Fibroblast of skin of left biceps (primary cell): ENCODE results near the gene FGGY.

Source experiments
- DNase-seq, 2 experiments: peaks; one replicate each; pipeline ENCODE4 v3.0.0-alpha.2; 2013; ENCODE audit warnings: low read depth in 2 of 2

FGGY gene

GRCh38 chr1:59765011-59765730, 468.3 kb downstream of the FGGY start:
- no peak for DNase-seq

GRCh38 chr1:59766227-59766855, 469.4 kb downstream of the FGGY start:
- DNase-seq, result no peak

GRCh38 chr1:59767119-59767518, 470.2 kb downstream of the FGGY start:
- no peak for DNase-seq

DNA sequence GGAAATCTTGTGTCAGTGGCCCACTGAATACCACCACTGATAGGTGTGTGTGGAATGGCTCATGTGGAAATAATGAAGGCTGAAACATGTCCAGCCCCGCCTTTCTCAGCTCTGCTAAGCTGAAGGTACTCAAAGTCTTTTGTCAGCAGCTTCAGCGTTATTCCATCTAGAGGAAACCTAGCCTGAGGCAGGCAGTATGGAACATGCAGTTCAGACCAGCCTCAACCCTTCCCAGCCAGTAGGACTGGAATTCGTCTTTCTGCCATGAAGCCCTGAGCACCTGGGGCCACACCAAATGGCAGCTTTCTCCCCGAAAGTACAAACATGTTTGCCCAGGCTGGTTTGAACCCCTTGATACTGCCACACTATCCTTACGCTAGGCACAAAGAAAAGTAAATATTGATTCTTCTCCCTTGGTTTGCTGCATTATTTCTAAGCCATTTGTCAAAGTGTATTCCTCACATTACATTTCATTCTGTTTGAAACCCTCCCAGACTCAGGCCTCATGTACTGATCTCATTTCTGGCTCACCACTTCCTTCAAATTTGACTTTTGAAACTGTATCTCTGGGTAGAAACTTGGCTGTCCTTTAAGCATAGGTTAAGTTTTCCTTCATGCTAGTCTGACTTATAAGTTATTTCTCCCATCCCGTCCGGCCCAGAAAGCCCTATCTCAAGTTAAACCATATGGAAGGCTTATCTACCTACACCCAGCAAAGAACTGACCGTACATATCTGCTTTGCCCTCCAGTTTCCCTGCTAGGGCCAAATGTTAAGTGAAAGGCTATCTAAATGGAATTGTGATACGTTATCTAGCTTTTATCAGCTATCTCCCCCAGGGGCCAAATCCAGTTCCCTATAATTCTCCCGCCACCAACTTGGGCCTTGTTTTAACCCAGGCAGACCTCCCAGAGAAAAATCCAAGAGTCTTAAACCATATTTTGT, 472.2 kb downstream of the FGGY start:
- DNase-seq, result no peak

DNA sequence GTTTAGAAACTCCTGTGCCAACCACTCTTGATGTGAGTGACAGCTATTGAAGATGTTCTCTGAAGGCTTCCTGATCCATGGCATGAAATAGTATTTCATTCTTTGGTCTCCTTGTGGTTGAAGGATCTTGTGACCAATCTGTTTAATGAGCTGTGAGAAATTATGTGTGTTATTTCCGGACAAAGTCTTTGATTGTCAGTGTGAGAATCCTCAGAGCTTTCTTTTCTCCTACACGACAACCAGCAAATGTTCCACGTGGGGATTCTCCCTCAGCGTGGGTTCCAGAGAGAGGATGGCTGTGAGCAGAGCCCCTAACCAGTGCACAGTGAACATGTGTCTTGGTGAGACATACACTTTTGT, 472.8 kb downstream of the FGGY start:
- DNase-seq, result no peak

GRCh38 chr1:59771361-59771760, 474.5 kb downstream of the FGGY start:
- DNase-seq, result no peak

DNA sequence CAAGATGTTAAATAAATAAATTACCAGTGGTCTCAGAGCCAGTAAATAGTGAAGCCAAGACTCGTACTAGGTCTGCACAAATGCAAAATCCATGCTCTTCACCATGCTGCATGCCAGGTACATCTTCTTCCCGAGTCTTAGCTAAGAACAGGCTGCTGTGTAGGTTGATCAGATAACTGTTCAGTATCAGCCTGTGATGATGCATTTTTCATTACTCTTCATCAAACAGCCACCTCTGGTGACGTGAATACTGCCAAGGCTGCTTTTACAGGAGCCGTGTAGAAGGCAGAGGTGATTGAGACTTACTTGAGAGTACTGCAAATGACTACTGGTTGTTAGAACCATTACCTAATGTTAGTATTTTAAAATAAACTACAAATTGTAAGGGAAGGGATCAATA, 478.6 kb downstream of the FGGY start:
- no peak for DNase-seq

GRCh38 chr1:59776960-59777852, 480.3 kb downstream of the FGGY start:
- DNase-seq, result peak; percentile 29 to 30

DNA sequence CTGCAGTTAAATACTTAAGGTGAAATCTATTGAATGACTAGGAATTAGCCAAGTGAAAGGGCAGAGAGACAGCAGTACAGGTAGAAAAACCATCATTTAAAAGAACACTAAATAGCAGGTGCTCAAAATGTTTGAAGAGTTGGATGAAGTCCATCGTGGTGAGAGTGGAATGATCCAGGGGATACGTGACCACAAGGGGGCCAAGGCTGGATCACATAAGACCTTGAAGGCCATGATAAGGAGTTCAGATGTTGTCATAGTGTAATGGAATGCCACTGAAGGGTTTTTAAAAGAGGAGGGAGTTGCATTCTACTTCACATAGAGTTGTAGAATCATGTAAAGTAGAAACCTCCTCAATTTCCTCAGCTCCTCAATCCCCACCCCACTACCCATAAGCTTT, 483.1 kb downstream of the FGGY start:
- DNase-seq, result no peak

GRCh38 chr1:59788825-59789224, 491.9 kb downstream of the FGGY start:
- no peak for DNase-seq

GRCh38 chr1:59798600-59798999, 501.7 kb downstream of the FGGY start:
- DNase-seq, result no peak

GRCh38 chr1:59803458-59804038, 506.7 kb downstream of the FGGY start:
- DNase-seq, result no peak

- no peak for DNase-seq
Observed at GRCh38 chr1:59804301-59804700, 507.4 kb downstream of the FGGY start.

DNA sequence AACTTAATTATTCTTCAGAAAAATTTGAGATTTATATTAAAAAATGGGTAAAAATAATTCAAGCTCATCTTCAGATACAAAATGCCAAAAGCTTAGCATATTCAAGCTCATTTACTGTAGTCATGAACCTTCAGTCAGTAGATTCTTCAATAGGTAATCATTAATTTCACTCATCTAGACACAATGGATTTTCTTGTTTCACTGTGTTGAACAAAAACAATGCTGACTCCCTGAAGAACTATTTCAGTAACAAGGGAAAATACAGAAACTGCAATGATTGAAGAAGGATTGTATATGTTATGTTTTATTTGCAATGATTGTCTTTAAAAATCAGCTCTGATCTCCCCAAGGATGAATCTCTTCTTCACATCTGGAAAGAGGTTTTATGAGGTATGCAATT, 508.7 kb downstream of the FGGY start:
- DNase-seq, result no peak
